Measurements from ENCODE around the gene FCHSD1.

DNA sequence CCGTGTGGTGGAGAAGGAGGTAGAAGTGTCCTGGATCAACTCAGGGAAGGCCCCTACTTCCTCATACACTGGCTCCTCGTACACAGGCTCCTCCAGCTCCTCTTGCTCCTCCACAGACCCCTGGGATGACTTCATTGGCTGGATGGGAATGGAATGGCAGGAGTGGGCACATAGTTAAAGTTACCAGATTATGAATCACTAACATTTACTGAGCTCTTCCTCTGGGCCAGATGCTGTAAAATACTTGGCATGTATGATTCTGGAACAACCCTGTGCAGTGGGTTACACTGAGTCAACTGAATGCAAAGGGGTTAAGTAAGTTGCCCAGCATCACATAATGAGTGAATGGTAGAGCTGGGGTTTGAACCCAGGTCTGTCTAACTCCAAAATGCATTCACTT, 3.1 kb upstream of the FCHSD1 start:
- TF ChIP-seq POLR2AphosphoS5 (IDR thresholded peaks at IDR 0.05; ENCODE audit: insufficient read depth in 1 of 2, low read depth in 1 of 2) = no peak
- TF ChIP-seq, protein P1, sequence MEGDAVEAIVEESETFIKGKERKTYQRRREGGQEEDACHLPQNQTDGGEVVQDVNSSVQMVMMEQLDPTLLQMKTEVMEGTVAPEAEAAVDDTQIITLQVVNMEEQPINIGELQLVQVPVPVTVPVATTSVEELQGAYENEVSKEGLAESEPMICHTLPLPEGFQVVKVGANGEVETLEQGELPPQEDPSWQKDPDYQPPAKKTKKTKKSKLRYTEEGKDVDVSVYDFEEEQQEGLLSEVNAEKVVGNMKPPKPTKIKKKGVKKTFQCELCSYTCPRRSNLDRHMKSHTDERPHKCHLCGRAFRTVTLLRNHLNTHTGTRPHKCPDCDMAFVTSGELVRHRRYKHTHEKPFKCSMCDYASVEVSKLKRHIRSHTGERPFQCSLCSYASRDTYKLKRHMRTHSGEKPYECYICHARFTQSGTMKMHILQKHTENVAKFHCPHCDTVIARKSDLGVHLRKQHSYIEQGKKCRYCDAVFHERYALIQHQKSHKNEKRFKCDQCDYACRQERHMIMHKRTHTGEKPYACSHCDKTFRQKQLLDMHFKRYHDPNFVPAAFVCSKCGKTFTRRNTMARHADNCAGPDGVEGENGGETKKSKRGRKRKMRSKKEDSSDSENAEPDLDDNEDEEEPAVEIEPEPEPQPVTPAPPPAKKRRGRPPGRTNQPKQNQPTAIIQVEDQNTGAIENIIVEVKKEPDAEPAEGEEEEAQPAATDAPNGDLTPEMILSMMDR (IDR thresholded peaks at IDR 0.05) = no peak
- no peak for TF ChIP-seq POLR2A (IDR thresholded peaks at IDR 0.05)
